PFSK-1 (cell line): ENCODE data around the gene FOXL2NB.

Source experiments
- FOXP2 ChIP-seq: optimal IDR thresholded peaks from 2 replicates; pipeline ENCODE3; 2011; ENCODE audit warnings: borderline replicate concordance, control low read depth, inconsistent platforms; ENCODE audit not compliant: insufficient read depth; ENCODE audit errors: extremely low read length, extremely low read depth
- POLR2AphosphoS5 ChIP-seq: IDR thresholded peaks from 2 replicates; pipeline ENCODE4 v1.6.1; 2012; ENCODE audit warnings: low read depth, mild to moderate bottlenecking, control low read depth, low read length, moderate library complexity
- REST ChIP-seq, 2 experiments: IDR thresholded peaks; 2 replicates each; pipeline versions ENCODE4 v1.6.1 to v1.8.0; 2011 to 2012; ENCODE audit warnings: low read depth in 2 of 2, low read length in 2 of 2, control low read depth in 1 of 2, inconsistent platforms in 1 of 2, mild to moderate bottlenecking in 1 of 2, moderate library complexity in 1 of 2; ENCODE audit not compliant: insufficient read depth in 1 of 2
- SIN3A ChIP-seq: IDR thresholded peaks from 2 replicates; pipeline ENCODE4 v1.6.1; 2012; ENCODE audit warnings: mild to moderate bottlenecking, low read length, moderate library complexity, borderline replicate concordance; ENCODE audit not compliant: insufficient read depth
- TAF1 ChIP-seq: IDR thresholded peaks from 2 replicates; pipeline ENCODE4 v1.6.1; 2012; ENCODE audit warnings: low read length, control low read depth, borderline replicate concordance; ENCODE audit not compliant: insufficient read depth

- no peak for TF ChIP-seq TAF1
- TF ChIP-seq POLR2AphosphoS5: no peak
- no peak for TF ChIP-seq REST (IDR thresholded peaks at IDR 0.05; ENCODE audit: insufficient read depth in 1 of 2, low read depth in 2 of 2, low read length in 2 of 2)
- TF ChIP-seq FOXP2: no peak
- no peak for TF ChIP-seq SIN3A
Measured at GRCh38 chr3:138928727-138929372, 18.2 kb upstream of the FOXL2NB start.
